Spleen (tissue), 11 donors: Measurements from ENCODE around the gene CD320. TPM values are rescaled to one million over a fixed set of nuclear protein-coding genes. Genes with fewer than 3 reads are reported as not detected.
"Not testable (repeated sequence)": the region's sequence is repeated elsewhere in the genome, so short reads cannot be mapped to it uniquely, and the experiment has no call there.

ENCODE experiments used
- DNase-seq: peaks from one replicate; pipeline ENCODE4 v3.0.0-alpha.2; 2020
- H3K27ac ChIP-seq, 8 donors: fragments of 200-600 bp; sonication (generic) in 7 of 8; 1 replicate in 4 of 8; 2 replicates in 4 of 8; pipeline versions ENCODE4 v1.5.0 to v1.8.0; 2016 to 2021; ENCODE audit warnings: inconsistent platforms in 4 of 8, mild to moderate bottlenecking in 4 of 8, moderate library complexity in 1 of 8
- H3K27me3 ChIP-seq, 7 donors: fragments of 200-600 bp; sonication (generic) in 6 of 7; replicated peaks in 1 of 7; 1 replicate in 4 of 7; 2 replicates in 3 of 7; pipeline versions ENCODE4 v1.5.0 to v1.8.0; 2016 to 2021; ENCODE audit warnings: inconsistent platforms in 3 of 7, mild to moderate bottlenecking in 1 of 7
- H3K36me3 ChIP-seq, 6 donors: fragments of 200-600 bp; sonication (generic) in 5 of 6; 1 replicate in 4 of 6; 2 replicates in 2 of 6; pipeline versions ENCODE4 v1.5.0 to v1.8.0; 2016 to 2021; ENCODE audit warnings: inconsistent platforms in 2 of 6
- H3K4me1 ChIP-seq, 6 donors: fragments of 200-600 bp; sonication (generic) in 5 of 6; 1 replicate in 3 of 6; 2 replicates in 3 of 6; pipeline versions ENCODE4 v1.5.0 to v1.8.0; 2016 to 2021; ENCODE audit warnings: inconsistent platforms in 3 of 6
- H3K4me3 ChIP-seq, 8 donors: fragments of 200-600 bp; sonication (generic) in 7 of 8; 1 replicate in 4 of 8; 2 replicates in 4 of 8; pipeline versions ENCODE4 v1.5.0 to v1.8.0; 2016 to 2021; ENCODE audit warnings: inconsistent platforms in 4 of 8, mild to moderate bottlenecking in 4 of 8, moderate library complexity in 2 of 8
- H3K9me3 ChIP-seq, 8 donors: fragments of 200-600 bp; sonication (generic) in 7 of 8; 1 replicate in 4 of 8; 2 replicates in 4 of 8; pipeline versions ENCODE4 v1.5.0 to v1.8.0; 2016 to 2021; ENCODE audit warnings: inconsistent platforms in 4 of 8
- POLR2A ChIP-seq, 3 donors: fragments of 450-650 bp; IDR thresholded peaks; one replicate each; pipeline ENCODE4 v1.5.1; 2017; ENCODE audit warnings: antibody characterized with exemption in 3 of 3, mild to moderate bottlenecking in 1 of 3
- POLR2AphosphoS5 ChIP-seq, 3 donors: sonication (generic); formaldehyde crosslinking; IDR thresholded peaks; one replicate each; pipeline ENCODE4 v1.5.1; 2017; ENCODE audit warnings: antibody characterized with exemption in 3 of 3
- WGBS, 5 donors: extraction: QIAGEN DNeasy Blood & Tissue Kit in 3 of 5; methylation state at CpG; one replicate each; pipeline versions ENCODE4 v1.1.5 to v1.1.7; 2013 to 2018; 5-methylcytosine and 5-hydroxymethylcytosine counted together
- intact Hi-C: fragments of 100-400 bp; cut with DNase I; formaldehyde crosslinking; loops from one replicate; pipeline ENCODE4 v1.15.0; 2023; ENCODE audit warnings: low total_unique reads
- polyA plus RNA-seq, 3 donors: library from polyadenylated mRNA; stranded (reverse); fragments of 200-250 nt; gene quantifications; one replicate each; pipeline ENCODE4 v1.2.1, GENCODE V29; 2013
- total RNA-seq, 7 donors: library from RNA; depleted of rRNA in 3 of 7; stranded (reverse); fragments of >200 nt in 3 of 7; fragmentation: NEBNext Ultra II Directional in 4 of 7; extraction: Animal tissue kit (Norgen Biotek cat#: 25700) in 4 of 7; gene quantifications; one replicate each; pipeline versions ENCODE4 v1.1.0 to v1.2.1, GENCODE V29; 2016 to 2021
- TF ChIP-seq, protein P1 (sequence below), 11 experiments: fragments of 200-600 bp in 7 of 11; fragments of 450-650 bp in 4 of 11; sonication (generic) in 4 of 11; IDR thresholded peaks in 8 of 11; conservative IDR thresholded peaks in 3 of 11; 1 replicate in 7 of 11; 2 replicates in 4 of 11; pipeline versions ENCODE4 v1.4.0 to v1.8.0; 2016 to 2021; ENCODE audit warnings: antibody characterized with exemption in 11 of 11, inconsistent platforms in 4 of 11, mild to moderate bottlenecking in 1 of 11
- donor health status: healthy with polysubstance abuse.
- donor health status: DM: no; HTN: no; CAD: no; lungs with moderate emphysema.
- donor health status: DM: no; HTN: no; CAD: no.
- donor health status: Bipolar disorder and iron deficiency.
- donor health status: healthy.
- donor health status: DM: no; HTN: no; CAD: no.
- donor health status: DM: yes; HTN: yes; CAD: no.

CD320 gene
- total and polyA plus RNA-seq, 10 donors, result 26.6 to 131 (median 43.2) TPM

GRCh38 chr19:8304841-8305621, 3.1 kb downstream of the CD320 start:
- H3K4me1 ChIP-seq, result peaks cover 8 to 72% (median 48%) of the 10 kb centered on the region in 6 donors
- H3K27ac ChIP-seq, result peak overlapping the region in 5 of 8 donors; percentile 8 to 88 (median 85)
- no peak overlapping the region for H3K4me3 ChIP-seq
- no peaks in the 10 kb centered on the region for H3K27me3 ChIP-seq
- no peaks in the 10 kb centered on the region for H3K9me3 ChIP-seq
- peaks cover 0 to 46% (median 13%) of the 10 kb centered on the region in 6 donors for H3K36me3 ChIP-seq
- TF ChIP-seq POLR2A (IDR thresholded peaks at IDR 0.05) (no peak), POLR2AphosphoS5 (IDR thresholded peaks at IDR 0.05) (peak in 2 of 3 donors; percentile 48)
- TF ChIP-seq, protein P1, sequence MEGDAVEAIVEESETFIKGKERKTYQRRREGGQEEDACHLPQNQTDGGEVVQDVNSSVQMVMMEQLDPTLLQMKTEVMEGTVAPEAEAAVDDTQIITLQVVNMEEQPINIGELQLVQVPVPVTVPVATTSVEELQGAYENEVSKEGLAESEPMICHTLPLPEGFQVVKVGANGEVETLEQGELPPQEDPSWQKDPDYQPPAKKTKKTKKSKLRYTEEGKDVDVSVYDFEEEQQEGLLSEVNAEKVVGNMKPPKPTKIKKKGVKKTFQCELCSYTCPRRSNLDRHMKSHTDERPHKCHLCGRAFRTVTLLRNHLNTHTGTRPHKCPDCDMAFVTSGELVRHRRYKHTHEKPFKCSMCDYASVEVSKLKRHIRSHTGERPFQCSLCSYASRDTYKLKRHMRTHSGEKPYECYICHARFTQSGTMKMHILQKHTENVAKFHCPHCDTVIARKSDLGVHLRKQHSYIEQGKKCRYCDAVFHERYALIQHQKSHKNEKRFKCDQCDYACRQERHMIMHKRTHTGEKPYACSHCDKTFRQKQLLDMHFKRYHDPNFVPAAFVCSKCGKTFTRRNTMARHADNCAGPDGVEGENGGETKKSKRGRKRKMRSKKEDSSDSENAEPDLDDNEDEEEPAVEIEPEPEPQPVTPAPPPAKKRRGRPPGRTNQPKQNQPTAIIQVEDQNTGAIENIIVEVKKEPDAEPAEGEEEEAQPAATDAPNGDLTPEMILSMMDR (IDR thresholded peaks at IDR 0.05 in 8 of 11, conservative IDR thresholded peaks at IDR 0.05 in 3 of 11), result no peak
- intact Hi-C loops, result no loop called here
- WGBS, 5 donors, result 80 to 85% (median 84%) methylated on average over 33 of the region's 33 CpGs
- DNase-seq, result peak; percentile 81

GRCh38 chr19:8302734-8303133, 5.4 kb downstream of the CD320 start:
- Histone ChIP-seq H3K4me1 (peaks cover 8 to 50% (median 28%) of the 10 kb centered on the region in 6 donors), H3K9me3 (no peaks in the 10 kb centered on the region), H3K27me3 (no peaks in the 10 kb centered on the region), H3K27ac (peak overlapping the region in 1 of 8 donors; percentile 13), H3K4me3 (no peak overlapping the region), H3K36me3 (peaks cover 0 to 36% (median 11%) of the 10 kb centered on the region in 6 donors)
- peak; percentile 38 for DNase-seq
- TF ChIP-seq, protein P1 (IDR thresholded peaks at IDR 0.05 in 8 of 11, conservative IDR thresholded peaks at IDR 0.05 in 3 of 11), result no peak
- no peak for TF ChIP-seq POLR2A (IDR thresholded peaks at IDR 0.05)
- TF ChIP-seq POLR2AphosphoS5 (IDR thresholded peaks at IDR 0.05), result no peak
- WGBS, 5 donors, result 74 to 86% (median 81%) methylated on average over 7 of the region's 7 CpGs
- intact Hi-C loops, result no loop called here

GRCh38 chr19:8302357-8302691, 5.8 kb downstream of the CD320 start:
- Histone ChIP-seq H3K4me1 (peaks cover 6 to 46% (median 23%) of the 10 kb centered on the region in 6 donors), H3K4me3 (no peak overlapping the region), H3K27ac (peak overlapping the region in 1 of 8 donors; percentile 13), H3K27me3 (no peaks in the 10 kb centered on the region), H3K36me3 (peaks cover 0 to 36% (median 11%) of the 10 kb centered on the region in 6 donors), H3K9me3 (no peaks in the 10 kb centered on the region)
- intact Hi-C loops, result no loop called here
- TF ChIP-seq POLR2A (IDR thresholded peaks at IDR 0.05) (no peak), POLR2AphosphoS5 (IDR thresholded peaks at IDR 0.05) (peak in 2 of 3 donors; percentile 30 to 36)
- TF ChIP-seq, protein P1 (IDR thresholded peaks at IDR 0.05 in 8 of 11, conservative IDR thresholded peaks at IDR 0.05 in 3 of 11), result no peak
- WGBS, 5 donors, result 59 to 81% (median 72%) methylated on average over 11 of the region's 11 CpGs
- DNase-seq, result peak; percentile 80

DNA sequence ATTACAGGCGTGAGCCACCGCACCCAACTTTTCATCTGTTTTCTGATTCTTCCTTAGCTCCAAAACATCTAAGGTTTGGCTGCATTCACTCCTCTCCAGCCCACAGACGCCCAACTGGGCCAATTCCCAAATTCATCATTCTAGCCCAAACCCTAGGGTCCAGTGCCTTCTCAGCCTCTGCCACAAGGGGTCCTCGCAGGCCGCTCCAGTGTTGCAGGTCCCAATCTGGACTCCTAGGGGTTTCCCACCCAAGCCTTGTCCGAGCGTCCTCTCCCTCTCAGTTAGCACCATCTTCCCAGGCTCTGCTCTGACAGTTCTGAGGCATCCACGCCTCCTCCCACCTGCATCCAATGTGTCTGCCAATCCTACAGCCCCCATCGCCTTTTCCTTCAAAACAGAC, 16.8 kb downstream of the CD320 start:
- no CpG with 5 or more reads among the region's 9 CpGs for WGBS, 5 donors

DNA sequence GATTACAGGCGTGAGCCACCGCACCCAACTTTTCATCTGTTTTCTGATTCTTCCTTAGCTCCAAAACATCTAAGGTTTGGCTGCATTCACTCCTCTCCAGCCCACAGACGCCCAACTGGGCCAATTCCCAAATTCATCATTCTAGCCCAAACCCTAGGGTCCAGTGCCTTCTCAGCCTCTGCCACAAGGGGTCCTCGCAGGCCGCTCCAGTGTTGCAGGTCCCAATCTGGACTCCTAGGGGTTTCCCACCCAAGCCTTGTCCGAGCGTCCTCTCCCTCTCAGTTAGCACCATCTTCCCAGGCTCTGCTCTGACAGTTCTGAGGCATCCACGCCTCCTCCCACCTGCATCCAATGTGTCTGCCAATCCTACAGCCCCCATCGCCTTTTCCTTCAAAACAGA, 31.6 kb downstream of the CD320 start:
- H3K4me3 ChIP-seq, H3K27me3 ChIP-seq, H3K36me3 ChIP-seq, H3K9me3 ChIP-seq, H3K4me1 ChIP-seq, DNase-seq, intact Hi-C loops, H3K27ac ChIP-seq: not testable (repeated sequence)
- no CpG with 5 or more reads among the region's 9 CpGs for WGBS, 5 donors

More for the DNA sequence above, 16.8 kb downstream of the CD320 start:
- H3K27ac ChIP-seq, H3K9me3 ChIP-seq, DNase-seq, intact Hi-C loops, H3K27me3 ChIP-seq, H3K4me1 ChIP-seq, H3K4me3 ChIP-seq, H3K36me3 ChIP-seq: not testable (repeated sequence)
